RWPE1 (cell line): ENCODE results near the gene SPRY1.

Experiments
- CTCF ChIA-PET: fragments of 350-600 bp; sonication (Branson Sonifier 250); formaldehyde crosslinking; extraction: SDS; loops from one replicate; lab custom pipeline; 2021; lab: Yijun Ruan, JAX
- POLR2A ChIA-PET: fragments of 400-600 bp; formaldehyde crosslinking; extraction: SDS; loops from one replicate; lab custom pipeline; 2020; ENCODE audit warnings: antibody characterized with exemption; ENCODE audit not compliant: low non-redundant PET; lab: Yijun Ruan, JAX
- DNase-seq: peaks from one replicate; pipeline ENCODE4 v3.0.0; 2012; ENCODE audit warnings: low spot score
- H3K27ac ChIP-seq: fragments of 450-650 bp; 2 replicates; pipeline ENCODE4 v1.5.1; 2017
- CTCF ChIP-seq: fragments of 450-650 bp; conservative IDR thresholded peaks from 2 replicates; pipeline ENCODE4 v1.5.1; 2017; ENCODE audit warnings: low read depth, mild to moderate bottlenecking

Gene SPRY1

GRCh38 chr4:123356921-123357320, 39.7 kb upstream of the SPRY1 start:
- no peak overlapping the region for H3K27ac ChIP-seq
- POLR2A ChIA-PET, result no interaction called here
- TF ChIP-seq CTCF, result no peak
- DNase-seq, result no peak
- CTCF ChIA-PET, result no interaction called here

- CTCF ChIA-PET, result no interaction called here
- TF ChIP-seq CTCF, result no peak
- peak overlapping the region; percentile 18; the same call in 1 of the 2 replicates for H3K27ac ChIP-seq
- no peak for DNase-seq
- POLR2A ChIA-PET, result no interaction called here
Observed at GRCh38 chr4:123359449-123360315, 36.9 kb upstream of the SPRY1 start.

- CTCF ChIA-PET, result interaction anchor here (0.9 kb wide), 1 partner anchor 300 kb away, joined by 4 read pairs; no protein-coding TSS in a partner anchor
- POLR2A ChIA-PET, result no interaction called here
- peak overlapping the region; percentile 93 for H3K27ac ChIP-seq
- TF ChIP-seq CTCF, result no peak
- DNase-seq, result peak; percentile 42
Observed at GRCh38 chr4:123361195-123361861, 35.3 kb upstream of the SPRY1 start.

GRCh38 chr4:123362103-123362502, 34.5 kb upstream of the SPRY1 start:
- H3K27ac ChIP-seq, result no peak overlapping the region
- no peak for DNase-seq
- CTCF ChIA-PET, result interaction anchor here (0.9 kb wide), 1 partner anchor 299 kb away, joined by 4 read pairs; no protein-coding TSS in a partner anchor
- POLR2A ChIA-PET, result no interaction called here
- no peak for TF ChIP-seq CTCF

- H3K27ac ChIP-seq, result no peak overlapping the region
- no peak for DNase-seq
- CTCF ChIA-PET, result interaction anchor here (0.6 kb wide), 1 partner anchor 150 kb away, joined by 3 read pairs; no protein-coding TSS in a partner anchor
- TF ChIP-seq CTCF, result no peak
- POLR2A ChIA-PET, result no interaction called here
Observed at GRCh38 chr4:123363729-123364128, 32.9 kb upstream of the SPRY1 start.

- no peak for TF ChIP-seq CTCF
Observed at GRCh38 chr4:123364906-123365305, 31.7 kb upstream of the SPRY1 start.

More at GRCh38 chr4:123364906-123365305, 31.7 kb upstream of the SPRY1 start:
- no peak overlapping the region for H3K27ac ChIP-seq
- ChIA-PET POLR2A (interaction anchor here (0.7 kb wide), 1 partner anchor 12 kb away, joined by 3 read pairs; no protein-coding TSS in a partner anchor), CTCF (no interaction called here)
- DNase-seq, result no peak
